GM23338 (cell line): ENCODE measurements around the gene PSMG1. TPM values are rescaled to one million over a fixed set of nuclear protein-coding genes. Genes with fewer than 3 reads are reported as not detected.

Experiments used
- ATAC-seq: fragments of 200-7000 bp; cut with Tn5 transposase; 3 replicates; pipeline ENCODE4 v1.9.1; 2020
- DNase-seq: peaks from one replicate; pipeline ENCODE4 v3.0.0-alpha.2; 2015; ENCODE audit warnings: low spot score
- H2AFZ ChIP-seq: fragments of 200-600 bp; sonication (generic); 2 replicates; pipeline ENCODE4 v1.8.0; 2016; ENCODE audit warnings: antibody characterized with exemption, mild to moderate bottlenecking, moderate library complexity
- H3F3A ChIP-seq: fragments of 200-600 bp; sonication (generic); replicated peaks from 2 replicates; pipeline ENCODE4 v1.8.0; 2017; ENCODE audit warnings: antibody characterized with exemption, mixed run types, low read depth
- H3K27ac ChIP-seq: fragments of 200-600 bp; sonication (generic); 2 replicates; pipeline ENCODE4 v1.6.1; 2016; ENCODE audit warnings: low read depth
- H3K27me3 ChIP-seq: fragments of 200-600 bp; sonication (generic); 2 replicates; pipeline ENCODE4 v1.8.0; 2016; ENCODE audit warnings: mild to moderate bottlenecking, mixed run types, moderate library complexity; ENCODE audit not compliant: insufficient read depth
- H3K36me3 ChIP-seq: fragments of 200-600 bp; sonication (generic); 2 replicates; pipeline ENCODE4 v1.8.0; 2016; ENCODE audit warnings: mild to moderate bottlenecking; ENCODE audit not compliant: insufficient read depth
- H3K4me1 ChIP-seq: fragments of 200-600 bp; sonication (generic); 2 replicates; pipeline ENCODE4 v1.8.0; 2016; ENCODE audit warnings: mild to moderate bottlenecking, moderate library complexity; ENCODE audit not compliant: insufficient read depth
- H3K4me2 ChIP-seq: fragments of 200-600 bp; sonication (generic); 2 replicates; pipeline ENCODE4 v1.7.1; 2017; ENCODE audit warnings: mixed run types
- H3K4me3 ChIP-seq: fragments of 200-600 bp; sonication (generic); 2 replicates; pipeline ENCODE4 v1.6.1; 2016; ENCODE audit warnings: mixed run types
- H3K79me2 ChIP-seq: fragments of 200-600 bp; sonication (generic); replicated peaks from 2 replicates; pipeline ENCODE4 v1.8.0; 2017; ENCODE audit warnings: mild to moderate bottlenecking; ENCODE audit not compliant: insufficient read depth
- H3K9me2 ChIP-seq: fragments of 200-600 bp; sonication (generic); 2 replicates; pipeline ENCODE4 v1.8.0; 2017; ENCODE audit not compliant: insufficient read depth
- H4K20me1 ChIP-seq: fragments of 200-600 bp; sonication (generic); replicated peaks from 2 replicates; pipeline ENCODE4 v1.8.0; 2017; ENCODE audit warnings: mild to moderate bottlenecking; ENCODE audit not compliant: insufficient read depth
- H3K27ac Mint-ChIP-seq: 2 replicates; pipeline ENCODE4 v1.8.0; 2020; ENCODE audit warnings: inconsistent platforms, mild to moderate bottlenecking, moderate library complexity, mixed read lengths
- H3K27me3 Mint-ChIP-seq: 3 replicates; pipeline ENCODE4 v1.8.0; 2022; ENCODE audit warnings: low read depth, mild to moderate bottlenecking, moderate library complexity, mixed read lengths, inconsistent platforms; ENCODE audit not compliant: insufficient read depth, poor library complexity
- H3K36me3 Mint-ChIP-seq: 3 replicates; pipeline ENCODE4 v1.8.0; 2021; ENCODE audit warnings: low read depth, mild to moderate bottlenecking, inconsistent platforms, moderate library complexity, mixed read lengths
- H3K4me1 Mint-ChIP-seq: 3 replicates; pipeline ENCODE4 v1.8.0; 2020; ENCODE audit warnings: mild to moderate bottlenecking, inconsistent platforms, mixed read lengths
- H3K4me3 Mint-ChIP-seq: 3 replicates; pipeline ENCODE4 v1.8.0; 2021; ENCODE audit warnings: moderate library complexity, mild to moderate bottlenecking, inconsistent platforms, mixed read lengths
- H3K9me3 Mint-ChIP-seq: 3 replicates; pipeline ENCODE4 v1.8.0; 2020; ENCODE audit warnings: moderate library complexity, mild to moderate bottlenecking, inconsistent platforms, mixed read lengths
- CREB1 ChIP-seq: fragments of 250-450 bp; sonication (Bioruptor Pico); IDR thresholded peaks from 2 replicates; pipeline ENCODE4 v1.5.0; 2020; ENCODE audit warnings: low read depth, mild to moderate bottlenecking, moderate library complexity
- CTCF ChIP-seq, 2 experiments: fragments of 200-600 bp in 1 of 2; sonication (generic) in 1 of 2; conservative IDR thresholded peaks; 2 replicates each; pipeline versions ENCODE4 v1.5.1 to v1.6.1; 2016 to 2017; ENCODE audit warnings: antibody characterized with exemption in 2 of 2, low read depth in 2 of 2, mild to moderate bottlenecking in 2 of 2, moderate library complexity in 1 of 2
- ETS1 ChIP-seq: IDR thresholded peaks from 2 replicates; pipeline ENCODE4 v1.6.1; 2016; ENCODE audit warnings: antibody characterized with exemption
- EZH2phosphoT487 ChIP-seq: fragments of 200-600 bp; sonication (generic); IDR thresholded peaks from one replicate; pipeline ENCODE4 v1.8.1; 2018; ENCODE audit warnings: antibody characterized with exemption; ENCODE audit not compliant: unreplicated experiment
- JUNB ChIP-seq: IDR thresholded peaks from one replicate; pipeline ENCODE4 v1.6.1; 2016; ENCODE audit warnings: antibody characterized with exemption; ENCODE audit not compliant: unreplicated experiment
- NANOG ChIP-seq: IDR thresholded peaks from 2 replicates; pipeline ENCODE4 v1.6.1; 2016; ENCODE audit warnings: antibody characterized with exemption, borderline replicate concordance
- REST ChIP-seq: IDR thresholded peaks from one replicate; pipeline ENCODE4 v1.6.1; 2018; ENCODE audit warnings: antibody characterized with exemption; ENCODE audit not compliant: unreplicated experiment
- STAT1 ChIP-seq: IDR thresholded peaks from one replicate; pipeline ENCODE4 v1.6.1; 2016; ENCODE audit warnings: antibody characterized with exemption; ENCODE audit not compliant: unreplicated experiment
- ZNF331 ChIP-seq: fragments of 250-450 bp; sonication (Bioruptor Pico); IDR thresholded peaks from 2 replicates; pipeline ENCODE4 v1.5.0; 2020; ENCODE audit warnings: low read depth, mild to moderate bottlenecking, moderate library complexity
- polyA plus RNA-seq: library from polyadenylated mRNA; unstranded; fragments of >200 nt; fragmentation: Nextera tagmentation; extraction: Ambion mirVana; gene quantifications from 2 replicates; pipeline ENCODE4 v1.2.1, GENCODE V29; 2016
- total RNA-seq: library from RNA; depleted of rRNA; stranded (reverse); fragments of >200 nt; shearing (Covaris generic); gene quantifications from 2 replicates; pipeline ENCODE4 v1.2.3, GENCODE V29; 2014

PSMG1 gene
- total and polyA plus RNA-seq, 2 experiments from 2014 or later, result 78.4 to 158 TPM

GRCh38 chr21:39173716-39174680 is 9.3 kb downstream of the PSMG1 start (continued):
- TF ChIP-seq CREB1, result no peak
- no peak for TF ChIP-seq JUNB
- no peak for TF ChIP-seq STAT1
- TF ChIP-seq ETS1, result no peak
- no peak for TF ChIP-seq CTCF (conservative IDR thresholded peaks at IDR 0.05; ENCODE audit: low read depth in 2 of 2)
- no peak for TF ChIP-seq ZNF331 (CRISPR knock-in tag)
- TF ChIP-seq EZH2phosphoT487, result no peak

- ATAC-seq (no peak), DNase-seq (no peak)
- no peak overlapping the region for H3K27ac Mint-ChIP-seq
- no peaks in the 10 kb centered on the region for H3K27me3 ChIP-seq
- peaks cover 8% of the 10 kb centered on the region for H4K20me1 ChIP-seq
- H3K4me3 ChIP-seq, result no peak overlapping the region
- H2AFZ ChIP-seq, result no peak overlapping the region
- H3F3A ChIP-seq, result no peaks in the 10 kb centered on the region
- H3K9me3 Mint-ChIP-seq, result peaks cover 17% of the 10 kb centered on the region
- H3K4me1 ChIP-seq, result no peaks in the 10 kb centered on the region
- no peaks in the 10 kb centered on the region for H3K9me2 ChIP-seq
- 0 out of 2 replicates have a peak, but pooled peaks cover 6% of the 10 kb centered on the region for H3K79me2 ChIP-seq
- no peak overlapping the region for H3K4me2 ChIP-seq
- H3K36me3 ChIP-seq, result peaks cover 4% of the 10 kb centered on the region; the same call in 1 of the 2 replicates
- no peaks in the 10 kb centered on the region for H3K4me1 Mint-ChIP-seq
- no peak overlapping the region for H3K27ac ChIP-seq
- H3K36me3 Mint-ChIP-seq, result peaks cover 73% of the 10 kb centered on the region
- H3K4me3 Mint-ChIP-seq, result no peak overlapping the region
- H3K27me3 Mint-ChIP-seq, result no peaks in the 10 kb centered on the region
- TF ChIP-seq CREB1 (no peak), CTCF (conservative IDR thresholded peaks at IDR 0.05; ENCODE audit: low read depth in 2 of 2) (no peak), JUNB (no peak), NANOG (no peak), REST (no peak), STAT1 (no peak)
These were observed 13.3 kb downstream of the PSMG1 start for GRCh38 chr21:39169906-39170305.
